Measurements from ENCODE around the gene EGLN1.
A peak's percentile ranks its signal among the peaks of the same experiment; 100 is the strongest.

The EGLN1 gene

GRCh38 chr1:231340328-231341013 is 81.6 kb downstream of the EGLN1 start:
- no peak for DNase-seq (ENCODE audit: low read depth)
- H3K4me3 ChIP-seq (ENCODE audit: control insufficient read depth, low read depth, low read length) = no peak overlapping the region
- TF ChIP-seq, protein P1, sequence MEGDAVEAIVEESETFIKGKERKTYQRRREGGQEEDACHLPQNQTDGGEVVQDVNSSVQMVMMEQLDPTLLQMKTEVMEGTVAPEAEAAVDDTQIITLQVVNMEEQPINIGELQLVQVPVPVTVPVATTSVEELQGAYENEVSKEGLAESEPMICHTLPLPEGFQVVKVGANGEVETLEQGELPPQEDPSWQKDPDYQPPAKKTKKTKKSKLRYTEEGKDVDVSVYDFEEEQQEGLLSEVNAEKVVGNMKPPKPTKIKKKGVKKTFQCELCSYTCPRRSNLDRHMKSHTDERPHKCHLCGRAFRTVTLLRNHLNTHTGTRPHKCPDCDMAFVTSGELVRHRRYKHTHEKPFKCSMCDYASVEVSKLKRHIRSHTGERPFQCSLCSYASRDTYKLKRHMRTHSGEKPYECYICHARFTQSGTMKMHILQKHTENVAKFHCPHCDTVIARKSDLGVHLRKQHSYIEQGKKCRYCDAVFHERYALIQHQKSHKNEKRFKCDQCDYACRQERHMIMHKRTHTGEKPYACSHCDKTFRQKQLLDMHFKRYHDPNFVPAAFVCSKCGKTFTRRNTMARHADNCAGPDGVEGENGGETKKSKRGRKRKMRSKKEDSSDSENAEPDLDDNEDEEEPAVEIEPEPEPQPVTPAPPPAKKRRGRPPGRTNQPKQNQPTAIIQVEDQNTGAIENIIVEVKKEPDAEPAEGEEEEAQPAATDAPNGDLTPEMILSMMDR (IDR thresholded peaks at IDR 0.05; ENCODE audit: control insufficient read depth, insufficient read depth, low read depth, low read length, missing control alignments) = no peak

- H3K4me3 ChIP-seq (ENCODE audit: control insufficient read depth, low read depth, low read length) = peak within 1 kb of the TSS; percentile 91
- TF ChIP-seq, protein P1 (IDR thresholded peaks at IDR 0.05; ENCODE audit: control insufficient read depth, insufficient read depth, low read depth, low read length, missing control alignments) = no peak
- no peak for DNase-seq (ENCODE audit: low read depth)
Observed at GRCh38 chr1:231338270-231339128, 83.6 kb downstream of the EGLN1 start, which contains the start of gene SPRTN. SPRTN (plus strand) TSS chr1:231338293; CDS start chr1:231338384, 91 bp downstream.

DNA sequence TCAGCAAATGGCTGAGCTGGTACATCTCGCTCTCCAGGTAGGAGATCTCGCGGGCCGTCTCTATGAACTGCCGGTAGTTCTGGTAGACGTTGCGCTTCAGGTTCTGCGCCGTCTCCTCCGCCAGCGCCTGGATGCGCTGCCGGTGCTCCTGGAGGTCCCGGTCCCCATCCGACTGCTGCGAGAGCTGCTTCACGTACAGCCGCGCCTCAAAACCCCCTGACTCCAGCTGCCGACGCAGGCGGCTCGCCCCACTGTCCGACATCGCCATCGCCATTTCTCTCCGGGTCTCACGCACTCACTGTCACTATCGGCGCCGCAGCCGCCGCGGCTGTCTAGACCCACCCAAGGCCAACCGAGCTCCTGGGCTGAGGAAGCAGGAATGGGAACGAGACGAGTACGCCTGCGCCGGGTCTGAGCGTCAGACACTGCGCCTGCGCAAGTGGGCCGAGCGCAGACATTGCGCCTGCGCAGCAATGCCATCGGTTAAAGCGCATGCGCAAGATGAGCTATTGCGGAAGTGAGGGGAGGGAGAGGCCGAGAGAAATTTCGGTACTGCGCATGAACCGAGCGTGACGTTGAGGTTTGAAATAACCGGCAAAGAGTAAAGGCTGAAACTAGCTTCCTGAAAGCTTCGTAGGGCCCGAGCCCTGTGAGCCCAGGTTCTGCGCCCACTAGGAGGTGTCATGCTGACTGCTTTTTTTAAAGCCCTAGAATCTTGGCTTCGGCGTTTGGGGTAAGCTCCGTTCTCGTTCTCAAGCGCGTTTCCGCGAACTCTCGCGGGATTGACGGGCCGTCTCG is 84.4 kb downstream of the EGLN1 start, which contains the start of gene EXOC8:
Gene EXOC8 (minus strand): TSS at position 381 of the 798 bp plus-strand sequence. CDS start 107 bp downstream, at position 274.
- TF ChIP-seq, protein P1 (IDR thresholded peaks at IDR 0.05; ENCODE audit: control insufficient read depth, insufficient read depth, low read depth, low read length, missing control alignments) = no peak
- H3K4me3 ChIP-seq (ENCODE audit: control insufficient read depth, low read depth, low read length) = peak within 1 kb of the TSS; percentile 91
- peak; percentile 82 for DNase-seq (ENCODE audit: low read depth)

DNA sequence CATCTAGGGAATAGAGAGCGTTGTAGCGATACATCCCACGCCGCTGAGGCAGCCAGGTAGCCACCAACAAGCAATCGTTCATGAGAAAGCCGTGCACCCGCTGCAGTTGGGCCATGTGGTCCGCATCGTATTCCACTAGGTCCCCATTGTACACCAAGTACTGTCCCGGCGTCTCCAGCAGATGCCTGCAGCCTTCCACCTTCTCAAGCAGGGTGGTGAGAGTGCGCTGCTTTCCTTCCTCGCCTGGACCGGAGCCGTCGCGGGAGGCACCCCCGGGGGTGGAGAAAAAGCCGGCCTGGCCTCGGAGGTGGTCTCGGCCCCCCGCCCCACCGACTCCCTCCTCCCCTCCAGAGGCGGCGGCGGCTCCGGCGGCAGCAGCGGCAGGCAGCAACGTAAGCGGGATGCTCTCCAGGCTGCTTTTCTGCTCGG is 85.0 kb downstream of the EGLN1 start:
- H3K4me3 ChIP-seq (ENCODE audit: control insufficient read depth, low read depth, low read length) = peak overlapping the region; percentile 91
- no peak for DNase-seq (ENCODE audit: low read depth)
- TF ChIP-seq, protein P1 (IDR thresholded peaks at IDR 0.05; ENCODE audit: control insufficient read depth, insufficient read depth, low read depth, low read length, missing control alignments) = no peak

DNA sequence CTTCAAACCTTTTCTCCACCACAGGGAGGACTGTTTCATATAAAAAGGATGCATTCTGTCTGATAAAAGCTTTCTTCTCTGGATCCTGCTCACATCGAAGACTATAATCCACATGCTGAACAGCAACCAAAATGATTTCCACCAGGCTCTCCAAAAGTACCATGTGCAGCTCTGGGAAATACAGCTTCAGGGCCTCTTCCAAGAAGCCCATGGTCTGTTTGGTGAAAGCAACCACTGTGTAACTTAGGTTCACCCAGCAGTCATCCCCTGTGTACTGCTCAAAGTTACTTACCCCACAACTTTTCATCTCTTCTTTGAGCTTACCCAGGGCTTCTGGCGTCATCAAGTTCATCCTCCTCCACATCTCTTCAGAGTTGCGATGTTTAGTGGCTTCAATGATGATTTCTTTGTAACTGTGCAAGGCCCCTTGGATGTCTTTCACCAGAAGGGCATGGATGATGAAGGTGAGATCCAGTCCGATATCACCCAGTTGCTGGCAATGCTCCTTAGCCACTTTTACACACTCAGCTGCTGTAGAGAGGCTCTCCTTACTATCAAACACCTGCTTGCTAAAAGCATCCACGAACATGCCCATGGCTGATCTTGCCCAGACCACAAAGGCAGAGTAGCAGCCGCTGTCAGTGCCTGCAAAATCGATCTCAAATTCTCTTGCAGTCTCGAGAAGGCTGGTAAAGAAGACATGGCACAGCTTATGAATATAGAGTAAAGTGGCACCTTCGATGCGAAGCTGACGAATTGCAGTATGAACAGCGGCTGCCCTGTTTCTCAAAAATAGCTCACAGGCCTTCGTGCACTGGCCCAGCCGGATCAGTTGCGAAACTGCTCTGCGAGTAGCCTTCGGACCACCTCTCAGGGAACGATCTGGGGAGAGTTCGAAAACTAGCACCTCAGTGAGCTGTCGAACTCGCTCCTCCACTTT is 86.2 kb downstream of the EGLN1 start:
- peak overlapping the region; percentile 91 for H3K4me3 ChIP-seq (ENCODE audit: control insufficient read depth, low read depth, low read length)
- TF ChIP-seq, protein P1 (IDR thresholded peaks at IDR 0.05; ENCODE audit: control insufficient read depth, insufficient read depth, low read depth, low read length, missing control alignments) = no peak
- DNase-seq (ENCODE audit: low read depth) = no peak

All from AG09309 (cell line).